Measurements from ENCODE around the gene LINC00632.

GRCh38 chrX:140712413-140713173, 3.0 kb downstream of the LINC00632 start:
- TF ChIP-seq CTCF (conservative IDR thresholded peaks at IDR 0.05; ENCODE audit: low read depth, low read length) (no peak), EZH2 (IDR thresholded peaks at IDR 0.05; ENCODE audit: low read length, unreplicated experiment) (no peak), EZH2phosphoT487 (IDR thresholded peaks at IDR 0.05; ENCODE audit: borderline replicate concordance, low read length) (no peak)
